ENCODE measurements around the gene ASPDH.

ASPDH gene

GRCh38 chr19:50512999-50513745 lies 541 bp downstream of the ASPDH start:
- DNase-seq, result no peak

- DNase-seq, result no peak
Measured at GRCh38 chr19:50512112-50512998, 1.4 kb downstream of the ASPDH start.

GRCh38 chr19:50511069-50511822 lies 2.5 kb downstream of the ASPDH start, which contains the start of gene JOSD2:
TSS of gene JOSD2 (minus strand) at chr19:50511191. CDS start at chr19:50510431, 760 bp downstream.
- DNase-seq, result peak; percentile 97

GRCh38 chr19:50510700-50511068 lies 3.0 kb downstream of the ASPDH start:
- no peak for DNase-seq

GRCh38 chr19:50510121-50510670 lies 3.5 kb downstream of the ASPDH start:
- DNase-seq, result no peak

GRCh38 chr19:50509366-50509765 lies 4.3 kb downstream of the ASPDH start:
- no peak for DNase-seq

- no peak for DNase-seq
Measured at GRCh38 chr19:50508843-50509190, 4.9 kb downstream of the ASPDH start.

- DNase-seq, result no peak
Measured at GRCh38 chr19:50507376-50507775, 6.3 kb downstream of the ASPDH start.

GRCh38 chr19:50506700-50507099 lies 7.0 kb downstream of the ASPDH start:
- DNase-seq, result no peak

GRCh38 chr19:50505856-50506611 lies 7.7 kb downstream of the ASPDH start:
- no peak for DNase-seq

- DNase-seq, result no peak
Measured at GRCh38 chr19:50501568-50502475, 11.9 kb downstream of the ASPDH start.

- no peak for DNase-seq
Measured at GRCh38 chr19:50501186-50501567, 12.5 kb downstream of the ASPDH start.

GRCh38 chr19:50500753-50501151 lies 13.0 kb downstream of the ASPDH start:
- no peak for DNase-seq

- DNase-seq, result no peak
Measured at GRCh38 chr19:50500060-50500752, 13.5 kb downstream of the ASPDH start.

GRCh38 chr19:50498219-50499056 lies 15.3 kb downstream of the ASPDH start:
- no peak for DNase-seq

- DNase-seq, result no peak
Measured at GRCh38 chr19:50497022-50497405, 16.7 kb downstream of the ASPDH start.

- DNase-seq, result no peak
Measured at GRCh38 chr19:50496189-50497021, 17.3 kb downstream of the ASPDH start.

- no peak for DNase-seq
Measured at GRCh38 chr19:50495020-50495531, 18.6 kb downstream of the ASPDH start.

Measured in stimulated activated CD4-positive, alpha-beta T cell treated with anti-CD3 and anti-CD28 coated beads, Interleukin-15, amount 100 ng/mL, for 24 hours (primary cell).